Panc1 (cell line): ENCODE data around the gene RANGAP1. TPM values are rescaled to one million over a fixed set of nuclear protein-coding genes. Genes with fewer than 3 reads are reported as not detected.

Source experiments
- ATAC-seq: fragments of 200-7000 bp; cut with Tn5 transposase; 2 replicates; pipeline ENCODE4 v1.9.1; 2020; ENCODE audit warnings: mild to moderate bottlenecking, moderate library complexity
- BruUV-seq: library from RNA; stranded (reverse); fragments of 400-500 nt; replicated peaks from 2 replicates; lab custom pipeline; 2021; lab: Mats Ljungman, UMichigan
- CTCF ChIA-PET: fragments of 300-600 bp; sonication (Branson Sonifier 250); formaldehyde crosslinking; loops from one replicate; lab custom pipeline; 2022; ENCODE audit warnings: antibody characterized with exemption; lab: Charles Lee
- POLR2A ChIA-PET: fragments of 300-600 bp; sonication (Branson Sonifier 250); formaldehyde crosslinking; loops from one replicate; lab custom pipeline; 2022; ENCODE audit warnings: antibody characterized with exemption; lab: Charles Lee
- DNase-seq: peaks from one replicate; pipeline ENCODE4 v3.0.0-alpha.2; 2010; ENCODE audit warnings: low read depth, low spot score
- H3K27ac ChIP-seq: 2 replicates; pipeline ENCODE4 v1.5.1; 2011; ENCODE audit warnings: mild to moderate bottlenecking, low read length, inconsistent platforms
- H3K27me3 ChIP-seq: fragments of 200-500 bp; sonication (Bioruptor generic); 2 replicates; pipeline ENCODE4 v1.6.0; 2014; ENCODE audit warnings: low read length, inconsistent platforms; ENCODE audit not compliant: control insufficient read depth, insufficient read depth
- H3K36me3 ChIP-seq: fragments of 200-500 bp; sonication (Bioruptor generic); 2 replicates; pipeline ENCODE4 v1.5.1; 2014; ENCODE audit warnings: inconsistent platforms, mild to moderate bottlenecking, low read length, moderate library complexity; ENCODE audit not compliant: control insufficient read depth, insufficient read depth
- H3K4me1 ChIP-seq: 2 replicates; pipeline ENCODE4 v1.5.1; 2011; ENCODE audit warnings: inconsistent platforms, mild to moderate bottlenecking, low read length, moderate library complexity; ENCODE audit not compliant: control insufficient read depth, insufficient read depth
- H3K4me3 ChIP-seq, 2 experiments: 2 replicates each; pipeline ENCODE4 v1.5.1; 2011 to 2012; ENCODE audit warnings: low read depth in 2 of 2, low read length in 2 of 2, mild to moderate bottlenecking in 2 of 2, inconsistent platforms in 1 of 2, moderate library complexity in 1 of 2
- H3K9me3 ChIP-seq: fragments of 200-500 bp; sonication (Bioruptor generic); 2 replicates; pipeline ENCODE4 v1.5.1; 2014; ENCODE audit warnings: low read depth, mild to moderate bottlenecking, inconsistent platforms, low read length, moderate library complexity; ENCODE audit not compliant: control insufficient read depth, insufficient read depth
- POLR2AphosphoS5 ChIP-seq: IDR thresholded peaks from 2 replicates; pipeline ENCODE4 v1.6.1; 2012; ENCODE audit warnings: mild to moderate bottlenecking, low read depth, low read length, moderate library complexity
- SIN3A ChIP-seq: IDR thresholded peaks from 2 replicates; pipeline ENCODE4 v1.6.1; 2012; ENCODE audit warnings: low read depth, mild to moderate bottlenecking, low read length, moderate library complexity, borderline replicate concordance; ENCODE audit not compliant: insufficient read depth
- TCF7L2 ChIP-seq: IDR thresholded peaks from 2 replicates; pipeline ENCODE4 v1.6.1; 2011; ENCODE audit warnings: mild to moderate bottlenecking, low read depth, low read length, inconsistent platforms
- in situ Hi-C: cut with HindIII; loops from 2 replicates; pipeline ENCODE4 v1.10.0; 2016; ENCODE audit warnings: low sequenced_read_pairs, low pct_unique_long_range_greater_than_20kb
- intact Hi-C: fragments of 100-400 bp; cut with micrococcal nuclease; formaldehyde crosslinking; loops from one replicate; pipeline ENCODE4 v1.10.0; 2022; ENCODE audit not compliant: unreplicated experiment
- total RNA-seq: library from RNA; stranded (reverse); gene quantifications from one replicate; pipeline ENCODE4 v1.2.1, GENCODE V29; 2021; ENCODE audit not compliant: unreplicated experiment
- TF ChIP-seq, protein P1 (sequence below): fragments of 450-650 bp; IDR thresholded peaks from 2 replicates; pipeline ENCODE4 v1.5.1; 2017; ENCODE audit warnings: mild to moderate bottlenecking
- TF ChIP-seq, protein P2 (sequence below), 2 experiments: IDR thresholded peaks; 2 replicates each; pipeline ENCODE4 v1.6.1; 2011 to 2012; ENCODE audit warnings: low read depth in 2 of 2, control low read depth in 1 of 2, low read length in 1 of 2, mild to moderate bottlenecking in 1 of 2, moderate library complexity in 1 of 2; ENCODE audit not compliant: insufficient read depth in 1 of 2

RANGAP1 gene
- total RNA-seq, 1 experiment from 2014 or later: 140 TPM

DNA sequence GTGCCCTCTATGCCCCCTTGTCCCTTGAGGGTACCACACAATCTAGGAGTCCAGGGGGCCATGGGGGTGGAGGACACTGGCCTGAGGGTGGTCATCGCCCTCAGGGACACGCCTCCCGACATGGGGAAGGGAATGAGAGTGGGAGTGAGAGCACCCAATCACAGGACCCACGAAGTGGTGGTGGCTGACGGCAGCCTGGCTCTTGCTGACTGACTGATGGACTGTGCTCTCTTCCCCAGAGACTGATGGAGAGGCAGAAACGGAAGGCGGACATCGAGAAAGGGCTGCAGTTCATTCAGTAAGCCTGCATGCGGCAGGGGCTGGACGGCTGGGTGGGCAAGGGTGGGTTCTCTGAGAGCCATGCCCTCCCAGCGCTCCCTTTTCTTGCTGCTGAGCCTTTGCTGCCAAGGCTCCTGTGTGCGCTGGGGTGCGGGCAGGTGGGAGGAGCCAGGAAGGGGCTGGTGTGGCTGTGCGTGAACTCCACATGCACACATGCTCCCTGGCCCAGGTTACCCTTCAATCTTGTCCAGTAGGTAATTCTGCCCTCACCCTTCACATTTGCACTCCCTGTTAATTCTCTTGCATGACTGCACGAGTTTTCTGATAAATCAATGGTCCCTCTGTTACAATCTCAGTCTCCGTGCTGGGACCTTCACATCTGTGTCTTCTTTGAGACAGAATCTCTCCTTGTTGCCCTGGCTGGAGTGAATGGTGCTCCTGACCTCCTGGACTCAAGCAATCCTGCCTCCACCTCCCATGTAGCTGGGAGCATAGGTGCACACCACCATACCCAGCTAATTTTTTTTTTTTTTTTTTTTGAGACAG lies 34.6 kb upstream of the RANGAP1 start:
- DNase-seq: no peak
- H3K27me3 ChIP-seq: no peaks in the 10 kb centered on the region
- H3K4me3 ChIP-seq: no peak overlapping the region
- no peaks in the 10 kb centered on the region for H3K36me3 ChIP-seq
- no peak overlapping the region for H3K27ac ChIP-seq
- in situ Hi-C loops (no loop called here), intact Hi-C loops (no loop called here)
- ChIA-PET CTCF (interaction anchor here (0.7 kb wide), 1 partner anchor 242 kb away, joined by 3 read pairs; no protein-coding TSS in a partner anchor), POLR2A (interaction anchor here (0.6 kb wide), 1 partner anchor 44 kb away, joined by 7 read pairs; no protein-coding TSS in a partner anchor)
- H3K9me3 ChIP-seq: no peaks in the 10 kb centered on the region
- H3K4me1 ChIP-seq: no peaks in the 10 kb centered on the region
- ATAC-seq: peak; percentile 60
- BruUV-seq: no TSS peak
- TF ChIP-seq SIN3A (no peak), TCF7L2 (no peak), POLR2AphosphoS5 (no peak)
- TF ChIP-seq, protein P1, sequence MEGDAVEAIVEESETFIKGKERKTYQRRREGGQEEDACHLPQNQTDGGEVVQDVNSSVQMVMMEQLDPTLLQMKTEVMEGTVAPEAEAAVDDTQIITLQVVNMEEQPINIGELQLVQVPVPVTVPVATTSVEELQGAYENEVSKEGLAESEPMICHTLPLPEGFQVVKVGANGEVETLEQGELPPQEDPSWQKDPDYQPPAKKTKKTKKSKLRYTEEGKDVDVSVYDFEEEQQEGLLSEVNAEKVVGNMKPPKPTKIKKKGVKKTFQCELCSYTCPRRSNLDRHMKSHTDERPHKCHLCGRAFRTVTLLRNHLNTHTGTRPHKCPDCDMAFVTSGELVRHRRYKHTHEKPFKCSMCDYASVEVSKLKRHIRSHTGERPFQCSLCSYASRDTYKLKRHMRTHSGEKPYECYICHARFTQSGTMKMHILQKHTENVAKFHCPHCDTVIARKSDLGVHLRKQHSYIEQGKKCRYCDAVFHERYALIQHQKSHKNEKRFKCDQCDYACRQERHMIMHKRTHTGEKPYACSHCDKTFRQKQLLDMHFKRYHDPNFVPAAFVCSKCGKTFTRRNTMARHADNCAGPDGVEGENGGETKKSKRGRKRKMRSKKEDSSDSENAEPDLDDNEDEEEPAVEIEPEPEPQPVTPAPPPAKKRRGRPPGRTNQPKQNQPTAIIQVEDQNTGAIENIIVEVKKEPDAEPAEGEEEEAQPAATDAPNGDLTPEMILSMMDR: no peak
- TF ChIP-seq, protein P2, sequence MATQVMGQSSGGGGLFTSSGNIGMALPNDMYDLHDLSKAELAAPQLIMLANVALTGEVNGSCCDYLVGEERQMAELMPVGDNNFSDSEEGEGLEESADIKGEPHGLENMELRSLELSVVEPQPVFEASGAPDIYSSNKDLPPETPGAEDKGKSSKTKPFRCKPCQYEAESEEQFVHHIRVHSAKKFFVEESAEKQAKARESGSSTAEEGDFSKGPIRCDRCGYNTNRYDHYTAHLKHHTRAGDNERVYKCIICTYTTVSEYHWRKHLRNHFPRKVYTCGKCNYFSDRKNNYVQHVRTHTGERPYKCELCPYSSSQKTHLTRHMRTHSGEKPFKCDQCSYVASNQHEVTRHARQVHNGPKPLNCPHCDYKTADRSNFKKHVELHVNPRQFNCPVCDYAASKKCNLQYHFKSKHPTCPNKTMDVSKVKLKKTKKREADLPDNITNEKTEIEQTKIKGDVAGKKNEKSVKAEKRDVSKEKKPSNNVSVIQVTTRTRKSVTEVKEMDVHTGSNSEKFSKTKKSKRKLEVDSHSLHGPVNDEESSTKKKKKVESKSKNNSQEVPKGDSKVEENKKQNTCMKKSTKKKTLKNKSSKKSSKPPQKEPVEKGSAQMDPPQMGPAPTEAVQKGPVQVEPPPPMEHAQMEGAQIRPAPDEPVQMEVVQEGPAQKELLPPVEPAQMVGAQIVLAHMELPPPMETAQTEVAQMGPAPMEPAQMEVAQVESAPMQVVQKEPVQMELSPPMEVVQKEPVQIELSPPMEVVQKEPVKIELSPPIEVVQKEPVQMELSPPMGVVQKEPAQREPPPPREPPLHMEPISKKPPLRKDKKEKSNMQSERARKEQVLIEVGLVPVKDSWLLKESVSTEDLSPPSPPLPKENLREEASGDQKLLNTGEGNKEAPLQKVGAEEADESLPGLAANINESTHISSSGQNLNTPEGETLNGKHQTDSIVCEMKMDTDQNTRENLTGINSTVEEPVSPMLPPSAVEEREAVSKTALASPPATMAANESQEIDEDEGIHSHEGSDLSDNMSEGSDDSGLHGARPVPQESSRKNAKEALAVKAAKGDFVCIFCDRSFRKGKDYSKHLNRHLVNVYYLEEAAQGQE (IDR thresholded peaks at IDR 0.05; ENCODE audit: insufficient read depth in 1 of 2, low read depth in 2 of 2, low read length in 1 of 2): no peak

DNA sequence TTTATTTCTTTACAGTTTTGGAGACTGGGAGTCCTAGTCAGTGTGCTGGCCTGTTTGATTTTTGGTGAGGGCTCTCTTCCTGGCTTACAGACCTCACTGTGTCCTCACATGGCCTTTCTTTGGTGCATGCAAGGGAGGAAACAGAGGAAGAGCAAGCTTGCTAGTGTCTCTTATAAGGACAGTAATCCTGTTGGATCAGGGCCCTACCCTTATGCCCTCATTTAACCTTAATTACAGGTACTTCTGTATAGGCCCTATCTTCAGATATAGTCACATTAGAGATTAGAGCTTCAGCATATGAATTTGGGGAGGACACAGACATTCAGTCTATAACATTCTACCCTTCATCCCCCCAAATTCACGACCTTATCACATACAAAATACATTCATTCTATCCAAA lies 29.6 kb upstream of the RANGAP1 start:
- ATAC-seq: no peak
- TSS peak; percentile 51 for BruUV-seq
- POLR2A ChIA-PET: interaction anchor here (0.7 kb wide), 1 partner anchor 11 kb away, joined by 3 read pairs; no protein-coding TSS in a partner anchor

More for the DNA sequence above, 29.6 kb upstream of the RANGAP1 start:
- Histone ChIP-seq H3K4me3 (no peak overlapping the region), H3K27me3 (no peaks in the 10 kb centered on the region), H3K9me3 (no peaks in the 10 kb centered on the region), H3K4me1 (no peaks in the 10 kb centered on the region), H3K27ac (no peak overlapping the region), H3K36me3 (no peaks in the 10 kb centered on the region)
- intact Hi-C loops: no loop called here
- in situ Hi-C loops: no loop called here
- DNase-seq: no peak
- TF ChIP-seq, protein P1: no peak
- TF ChIP-seq SIN3A (no peak), TCF7L2 (no peak), POLR2AphosphoS5 (no peak)
- TF ChIP-seq, protein P2 (IDR thresholded peaks at IDR 0.05; ENCODE audit: insufficient read depth in 1 of 2, low read depth in 2 of 2, low read length in 1 of 2): no peak
- CTCF ChIA-PET: no interaction called here
